ENCODE data around the gene AFF1. TPM values are rescaled to one million over a fixed set of nuclear protein-coding genes. Genes with fewer than 3 reads are reported as not detected.

AFF1 gene
- total RNA-seq, 1 experiment from 2014 or later = 23.9 TPM

DNA sequence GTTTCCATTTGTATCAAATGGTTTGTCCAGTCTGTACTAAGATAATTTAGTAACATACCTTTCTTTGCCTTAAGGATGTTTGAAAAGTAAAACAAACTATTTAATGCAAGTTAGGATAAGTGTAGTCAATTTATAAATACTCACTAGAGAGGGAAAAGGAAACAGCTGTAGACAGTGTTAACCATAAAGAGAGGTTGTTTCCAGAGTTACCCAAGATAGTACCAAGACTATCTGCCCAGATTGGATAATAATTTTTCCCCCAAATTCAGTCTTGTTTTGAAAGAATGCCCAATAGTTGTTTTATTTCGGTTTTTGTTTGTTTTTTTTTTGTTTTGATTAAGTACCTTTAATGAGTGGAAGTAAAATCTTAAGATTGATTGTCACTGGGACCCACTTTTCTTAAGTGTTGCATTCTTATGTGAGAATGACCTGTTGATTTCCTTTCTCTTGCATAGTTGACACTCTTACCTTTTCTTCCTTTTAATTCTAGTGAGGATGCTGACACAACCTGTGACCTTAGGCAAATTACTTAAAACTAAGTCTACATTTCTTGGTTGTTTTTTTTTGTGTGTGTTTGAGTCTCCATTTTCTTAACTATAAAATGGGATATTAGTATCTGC, 12.8 kb downstream of the AFF1 start:
- no peak for DNase-seq (ENCODE audit: low read depth, low spot score)
- in situ Hi-C loops (cut with HindIII; ENCODE audit: low pct_unique_long_range_greater_than_20kb, low sequenced_read_pairs) (no loop called here), intact Hi-C loops (cut with micrococcal nuclease; ENCODE audit: unreplicated experiment) (no loop called here)
- ATAC-seq = no peak
- Histone ChIP-seq H3K9me3 (ENCODE audit: control insufficient read depth, insufficient read depth, low read depth, low read length) (no peaks in the 10 kb centered on the region), H3K4me1 (ENCODE audit: control insufficient read depth, insufficient read depth, low read length) (peaks cover under 1% of the 10 kb centered on the region; the same call in 1 of the 2 replicates), H3K27ac (ENCODE audit: low read length) (no peak overlapping the region), H3K36me3 (ENCODE audit: control insufficient read depth, insufficient read depth, low read length) (no peaks in the 10 kb centered on the region), H3K4me3 (ENCODE audit: low read depth in 2 of 2, low read length in 2 of 2) (no peak overlapping the region), H3K27me3 (ENCODE audit: control insufficient read depth, insufficient read depth, low read length) (no peaks in the 10 kb centered on the region)
- POLR2A ChIA-PET = no interaction called here
- no TSS peak for BruUV-seq (replicated peaks)
- TF ChIP-seq TCF7L2 (IDR thresholded peaks at IDR 0.05; ENCODE audit: low read depth, low read length) = no peak
- TF ChIP-seq SIN3A (IDR thresholded peaks at IDR 0.05; ENCODE audit: borderline replicate concordance, insufficient read depth, low read depth, low read length) = no peak
- no peak for TF ChIP-seq POLR2AphosphoS5 (IDR thresholded peaks at IDR 0.05; ENCODE audit: low read depth, low read length)
- TF ChIP-seq, protein P1, sequence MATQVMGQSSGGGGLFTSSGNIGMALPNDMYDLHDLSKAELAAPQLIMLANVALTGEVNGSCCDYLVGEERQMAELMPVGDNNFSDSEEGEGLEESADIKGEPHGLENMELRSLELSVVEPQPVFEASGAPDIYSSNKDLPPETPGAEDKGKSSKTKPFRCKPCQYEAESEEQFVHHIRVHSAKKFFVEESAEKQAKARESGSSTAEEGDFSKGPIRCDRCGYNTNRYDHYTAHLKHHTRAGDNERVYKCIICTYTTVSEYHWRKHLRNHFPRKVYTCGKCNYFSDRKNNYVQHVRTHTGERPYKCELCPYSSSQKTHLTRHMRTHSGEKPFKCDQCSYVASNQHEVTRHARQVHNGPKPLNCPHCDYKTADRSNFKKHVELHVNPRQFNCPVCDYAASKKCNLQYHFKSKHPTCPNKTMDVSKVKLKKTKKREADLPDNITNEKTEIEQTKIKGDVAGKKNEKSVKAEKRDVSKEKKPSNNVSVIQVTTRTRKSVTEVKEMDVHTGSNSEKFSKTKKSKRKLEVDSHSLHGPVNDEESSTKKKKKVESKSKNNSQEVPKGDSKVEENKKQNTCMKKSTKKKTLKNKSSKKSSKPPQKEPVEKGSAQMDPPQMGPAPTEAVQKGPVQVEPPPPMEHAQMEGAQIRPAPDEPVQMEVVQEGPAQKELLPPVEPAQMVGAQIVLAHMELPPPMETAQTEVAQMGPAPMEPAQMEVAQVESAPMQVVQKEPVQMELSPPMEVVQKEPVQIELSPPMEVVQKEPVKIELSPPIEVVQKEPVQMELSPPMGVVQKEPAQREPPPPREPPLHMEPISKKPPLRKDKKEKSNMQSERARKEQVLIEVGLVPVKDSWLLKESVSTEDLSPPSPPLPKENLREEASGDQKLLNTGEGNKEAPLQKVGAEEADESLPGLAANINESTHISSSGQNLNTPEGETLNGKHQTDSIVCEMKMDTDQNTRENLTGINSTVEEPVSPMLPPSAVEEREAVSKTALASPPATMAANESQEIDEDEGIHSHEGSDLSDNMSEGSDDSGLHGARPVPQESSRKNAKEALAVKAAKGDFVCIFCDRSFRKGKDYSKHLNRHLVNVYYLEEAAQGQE (IDR thresholded peaks at IDR 0.05; ENCODE audit: insufficient read depth in 1 of 2, low read depth in 2 of 2, low read length in 1 of 2) = no peak
- no peak for TF ChIP-seq CTCF (IDR thresholded peaks at IDR 0.05)
- CTCF ChIA-PET = no interaction called here

DNA sequence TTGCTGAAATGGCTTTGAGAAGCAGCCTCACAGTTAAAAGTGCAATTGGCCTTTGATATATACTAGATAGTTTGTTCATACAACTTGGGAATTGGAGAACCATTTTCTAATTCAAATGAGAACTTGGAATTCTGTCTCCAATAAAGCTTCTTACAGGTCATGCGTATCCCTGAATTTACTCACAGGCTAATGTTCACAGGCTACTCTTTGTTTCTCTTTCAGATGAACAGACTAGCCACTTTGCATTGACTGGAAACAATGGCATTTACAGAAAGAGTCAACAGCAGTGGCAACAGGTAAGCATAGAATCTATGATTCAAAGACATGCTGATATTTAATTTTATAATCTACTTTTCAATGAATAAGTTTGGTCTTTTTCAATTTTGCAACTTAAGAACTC, 13.5 kb downstream of the AFF1 start:
- H3K9me3 ChIP-seq (ENCODE audit: control insufficient read depth, insufficient read depth, low read depth, low read length) = no peaks in the 10 kb centered on the region
- H3K4me1 ChIP-seq (ENCODE audit: control insufficient read depth, insufficient read depth, low read length) = no peaks in the 10 kb centered on the region
- H3K4me3 ChIP-seq (ENCODE audit: low read depth in 2 of 2, low read length in 2 of 2) = no peak overlapping the region
- no TSS peak for BruUV-seq (replicated peaks)
- intact Hi-C loops (cut with micrococcal nuclease; ENCODE audit: unreplicated experiment) (no loop called here), in situ Hi-C loops (cut with HindIII; ENCODE audit: low pct_unique_long_range_greater_than_20kb, low sequenced_read_pairs) (no loop called here)
- ATAC-seq = no peak
- H3K27me3 ChIP-seq (ENCODE audit: control insufficient read depth, insufficient read depth, low read length) = no peaks in the 10 kb centered on the region
- TF ChIP-seq POLR2AphosphoS5 (IDR thresholded peaks at IDR 0.05; ENCODE audit: low read depth, low read length) (no peak), SIN3A (IDR thresholded peaks at IDR 0.05; ENCODE audit: borderline replicate concordance, insufficient read depth, low read depth, low read length) (no peak), TCF7L2 (IDR thresholded peaks at IDR 0.05; ENCODE audit: low read depth, low read length) (no peak), CTCF (IDR thresholded peaks at IDR 0.05) (no peak)
- TF ChIP-seq, protein P1 (IDR thresholded peaks at IDR 0.05; ENCODE audit: insufficient read depth in 1 of 2, low read depth in 2 of 2, low read length in 1 of 2) = no peak
- CTCF ChIA-PET = no interaction called here
- no peaks in the 10 kb centered on the region for H3K36me3 ChIP-seq (ENCODE audit: control insufficient read depth, insufficient read depth, low read length)
- POLR2A ChIA-PET = no interaction called here
- H3K27ac ChIP-seq (ENCODE audit: low read length) = no peak overlapping the region
- no peak for DNase-seq (ENCODE audit: low read depth, low spot score)

All from Panc1 (cell line).